NCI-H774 (cell line): ENCODE data around the gene RGS11.
A peak's percentile ranks its signal among the peaks of the same experiment; 100 is the strongest.

Experiments
- DNase-seq: peaks from one replicate; lab custom pipeline; 2025; lab: John Stamatoyannopoulos, UW

Gene RGS11

DNA sequence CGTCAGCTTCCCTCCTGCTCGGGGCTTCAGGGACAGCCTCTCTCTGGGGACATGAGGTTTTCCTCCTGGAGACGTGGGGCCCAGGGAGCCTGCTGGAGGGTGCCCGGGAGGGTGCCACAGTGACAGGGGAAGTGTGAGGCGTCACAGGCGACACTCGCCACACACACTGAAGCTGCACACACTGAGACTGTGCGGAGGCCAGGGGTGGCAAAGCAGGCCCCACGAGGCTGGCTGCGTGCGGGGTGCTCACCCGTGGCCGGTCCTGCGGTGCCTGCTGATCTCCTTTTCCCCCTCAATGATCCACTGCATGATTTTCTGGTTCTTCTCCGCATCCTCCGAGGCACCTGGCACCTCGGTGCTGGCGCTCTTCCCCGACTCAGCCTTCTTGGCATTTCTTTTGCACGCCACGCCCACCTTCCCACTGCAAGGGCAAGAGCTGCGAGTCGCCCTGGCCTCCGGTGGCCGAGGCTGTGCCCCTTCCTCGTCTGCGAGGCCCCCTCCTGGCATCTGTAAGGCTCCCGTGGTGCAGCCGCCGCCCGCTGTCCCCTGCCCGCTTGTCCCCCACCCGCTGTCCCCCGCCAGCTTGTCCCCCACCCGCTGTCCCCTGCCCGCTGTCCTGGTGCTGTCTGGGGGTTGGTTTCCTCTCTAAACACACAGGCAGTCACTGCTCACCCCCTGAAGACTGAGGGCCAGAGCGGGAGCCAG is 21.2 kb upstream of the RGS11 start:
- DNase-seq = no peak

DNA sequence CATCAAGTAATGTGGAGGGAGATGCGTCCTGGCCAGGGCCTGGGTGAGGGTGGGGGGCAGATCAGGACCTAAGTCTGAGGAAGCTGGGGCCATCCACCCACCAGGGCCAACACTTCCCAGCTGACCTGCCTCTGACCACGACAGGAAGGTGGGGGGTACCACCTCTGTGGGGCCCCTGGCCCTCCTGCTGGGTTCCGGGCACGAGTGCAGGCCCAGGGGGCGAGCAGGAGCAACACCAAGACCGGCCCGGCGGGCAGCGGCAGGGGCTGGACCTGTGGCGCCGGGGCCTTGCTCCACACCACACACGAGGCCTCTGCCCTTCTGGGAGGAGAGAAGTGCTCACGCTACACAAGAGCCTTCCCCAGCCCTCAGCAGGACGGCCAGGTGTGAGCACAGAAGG is 20.5 kb upstream of the RGS11 start:
- no peak for DNase-seq

DNA sequence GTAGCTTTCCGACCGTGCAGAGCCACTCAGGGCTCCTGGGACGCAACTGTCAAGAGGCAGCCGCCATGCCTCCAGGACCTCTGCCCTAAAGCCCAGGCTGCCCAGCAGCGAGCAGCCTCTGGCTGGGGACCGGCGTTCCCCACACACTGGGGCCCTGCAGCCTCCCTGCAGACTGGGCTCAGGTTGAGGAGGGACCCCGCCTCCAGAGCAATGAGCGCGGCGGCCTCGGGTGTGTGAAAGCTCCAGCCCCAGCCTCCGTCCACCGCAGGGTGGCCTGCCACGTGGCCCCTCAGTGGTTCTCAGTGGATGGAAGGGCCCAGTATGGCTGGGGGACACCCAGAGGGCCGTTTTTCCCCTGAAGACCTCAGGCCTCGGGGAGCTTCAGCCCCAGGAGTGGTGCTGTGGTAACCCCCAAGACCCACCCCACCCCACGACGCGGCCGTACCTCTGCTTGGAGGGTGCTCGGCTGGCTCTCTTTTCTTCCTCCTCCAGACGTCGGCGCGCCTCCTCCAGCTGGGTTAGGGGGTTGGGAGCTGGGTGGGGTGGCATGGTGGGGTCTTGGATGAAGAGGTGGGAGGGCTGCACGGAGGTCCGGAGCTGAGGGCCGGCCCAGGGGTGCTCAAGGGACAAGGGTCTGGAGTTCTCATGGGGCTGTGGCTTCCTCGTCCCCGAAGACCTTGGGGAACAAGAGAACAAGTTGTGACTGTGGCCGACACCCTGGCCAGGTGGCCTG is 17.5 kb upstream of the RGS11 start:
- DNase-seq = no peak

DNA sequence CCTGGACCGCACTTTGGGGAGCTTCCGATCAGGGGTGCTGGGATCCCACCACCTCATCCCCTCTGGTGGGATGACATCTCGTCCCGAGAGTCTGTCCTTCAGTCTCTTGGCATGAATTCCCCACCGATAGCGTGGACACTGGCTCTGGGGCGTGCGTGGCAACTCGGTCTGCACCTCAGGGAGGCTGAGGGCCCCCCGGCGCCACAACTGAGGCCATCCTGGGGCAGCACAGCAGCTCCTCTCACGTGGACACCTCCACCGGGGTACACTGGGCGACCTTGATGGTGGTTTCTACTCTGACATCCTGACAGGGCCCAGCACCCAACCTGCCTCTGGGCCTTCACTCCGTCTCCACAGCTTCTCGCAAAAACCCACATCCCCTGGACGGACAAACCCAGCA is 15.8 kb upstream of the RGS11 start:
- no peak for DNase-seq

DNA sequence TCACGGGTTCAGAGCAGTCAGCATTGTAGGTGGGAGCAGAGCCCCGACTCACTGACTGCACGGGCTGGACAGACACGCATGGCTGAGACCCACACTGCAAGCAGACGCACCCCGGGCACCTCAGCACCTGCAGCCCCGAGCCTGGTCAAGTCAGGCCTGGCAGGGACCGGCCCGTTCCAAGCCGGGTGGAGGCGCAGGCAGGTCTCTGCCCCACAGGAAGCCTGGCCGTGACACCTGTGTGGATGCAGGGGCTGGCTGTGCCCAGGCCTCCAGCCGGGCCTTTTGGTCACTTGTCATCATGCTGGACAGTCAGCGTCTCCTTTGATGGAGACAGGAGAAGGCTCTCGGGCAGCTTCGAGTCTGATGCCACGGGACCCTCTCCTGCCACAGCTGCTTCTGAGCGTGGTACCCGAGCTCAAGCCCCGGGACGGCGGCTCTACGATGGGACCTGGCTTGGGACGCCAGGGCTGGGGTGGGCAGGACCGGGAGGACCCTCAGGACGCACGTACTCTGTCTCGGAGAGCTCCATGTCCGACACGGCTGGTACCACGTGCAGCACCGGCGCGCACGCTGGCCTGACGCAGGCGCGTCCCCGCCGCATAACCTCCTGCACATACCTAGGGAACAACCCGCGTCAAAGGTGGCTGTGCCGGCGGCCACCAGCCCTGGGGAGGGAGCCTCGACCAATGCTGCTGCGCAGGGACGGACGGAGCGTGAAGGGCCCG is 15.1 kb upstream of the RGS11 start:
- no peak for DNase-seq

DNA sequence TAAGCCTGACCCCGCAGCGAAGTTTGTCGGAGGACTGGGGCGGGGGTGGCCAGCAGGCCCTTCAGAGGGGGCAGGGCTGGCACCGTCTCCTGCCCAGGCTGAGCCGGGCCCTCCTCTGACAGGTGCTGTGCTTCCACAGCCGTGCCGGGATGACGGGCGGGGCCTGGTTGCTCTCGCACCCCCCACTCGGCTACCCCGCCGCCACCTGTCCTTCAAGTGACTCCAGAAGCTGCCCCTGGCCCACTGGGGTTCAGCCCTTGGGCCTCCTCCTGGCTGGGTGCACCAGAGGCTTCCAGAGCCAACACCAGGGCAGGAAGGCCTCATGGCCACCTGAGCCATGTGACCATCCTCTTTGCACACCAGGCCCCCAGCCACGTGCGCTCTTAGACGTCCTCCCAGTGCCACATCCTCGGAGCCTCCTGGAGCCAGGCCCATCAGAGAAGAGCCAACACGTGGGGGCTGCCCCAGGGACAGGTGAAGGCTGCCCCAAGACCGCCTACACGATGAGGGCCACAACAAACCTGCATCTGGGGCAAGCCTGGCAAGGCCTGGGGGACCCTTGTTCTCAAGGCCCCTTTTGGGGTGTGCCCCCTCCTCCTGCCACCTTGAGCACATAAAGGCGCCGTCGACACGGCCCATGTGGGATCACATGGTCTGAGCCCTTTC is 14.4 kb upstream of the RGS11 start:
- no peak for DNase-seq

DNA sequence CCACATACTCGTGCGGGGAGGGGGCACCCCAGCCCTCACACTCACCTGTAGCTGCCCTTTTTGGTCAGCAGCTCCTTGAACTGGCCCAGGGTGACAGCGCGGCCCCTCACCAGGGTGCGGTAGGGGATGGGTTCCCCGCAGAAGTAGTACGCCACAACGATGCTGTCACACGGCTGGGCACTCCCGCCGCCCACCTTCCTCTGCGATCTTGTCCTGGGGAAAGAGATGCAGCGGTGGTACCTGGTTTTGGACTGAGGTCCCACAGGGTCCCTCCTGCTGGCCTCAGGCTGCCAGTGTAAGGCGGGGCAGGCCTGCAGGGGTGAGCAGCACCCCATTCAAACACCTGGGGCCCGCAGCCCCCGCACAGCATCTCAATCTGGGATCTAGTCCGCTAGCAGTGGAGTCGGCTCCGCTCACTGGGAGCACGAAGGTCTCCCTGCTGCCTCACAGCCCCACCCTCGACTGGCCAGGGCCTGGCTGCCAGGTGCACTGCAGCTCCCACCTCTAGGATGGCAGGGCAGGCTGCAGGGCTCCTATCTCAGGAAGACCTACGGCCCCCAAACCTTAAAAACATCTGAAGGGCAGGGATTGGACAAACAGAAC is 13.8 kb upstream of the RGS11 start:
- no peak for DNase-seq

DNA sequence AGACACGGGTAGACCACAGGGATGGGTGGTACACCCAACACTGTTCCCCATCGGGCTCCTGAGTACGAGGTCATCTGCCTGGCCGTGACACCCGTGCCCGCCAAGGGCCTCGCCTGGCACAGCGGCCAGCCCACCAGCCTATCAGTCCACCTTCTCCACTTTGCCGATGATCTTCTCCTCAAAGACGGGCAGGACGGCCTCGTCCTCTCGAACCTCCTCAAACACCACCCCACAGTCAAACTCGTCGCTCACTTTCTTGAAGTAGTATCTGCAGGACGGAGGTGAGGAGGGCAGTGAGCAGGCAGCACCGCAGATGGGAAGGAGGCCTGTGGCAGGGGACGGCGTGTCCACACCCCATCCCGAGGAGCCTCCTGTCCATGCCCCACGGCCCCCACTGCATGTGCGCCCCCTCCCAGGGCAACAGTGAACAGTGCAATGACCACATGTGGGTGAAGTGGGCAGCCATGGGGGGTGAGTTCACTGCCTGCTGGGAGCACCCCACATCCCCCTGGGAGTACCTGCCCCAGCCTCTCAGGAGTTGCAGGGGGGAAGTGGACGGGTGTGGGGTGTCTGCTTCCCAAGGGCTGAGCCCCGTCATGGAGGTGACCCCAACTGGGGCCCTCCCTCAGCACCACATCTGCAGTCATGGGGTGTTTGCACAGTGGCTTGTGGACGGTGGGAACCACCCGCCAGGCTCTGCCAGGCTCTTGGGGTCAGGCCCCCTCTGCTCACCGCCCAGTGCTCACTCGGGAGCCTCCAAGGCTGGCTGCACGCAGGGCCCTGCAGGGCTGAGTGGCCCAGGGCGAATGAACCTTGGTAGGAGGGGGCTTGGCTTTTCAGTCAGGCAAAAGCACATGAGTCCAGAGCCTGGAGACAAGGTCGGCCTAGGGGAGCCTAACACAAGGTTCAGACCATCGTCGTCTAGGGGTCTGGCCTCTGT is 12.5 kb upstream of the RGS11 start:
- no peak for DNase-seq

DNA sequence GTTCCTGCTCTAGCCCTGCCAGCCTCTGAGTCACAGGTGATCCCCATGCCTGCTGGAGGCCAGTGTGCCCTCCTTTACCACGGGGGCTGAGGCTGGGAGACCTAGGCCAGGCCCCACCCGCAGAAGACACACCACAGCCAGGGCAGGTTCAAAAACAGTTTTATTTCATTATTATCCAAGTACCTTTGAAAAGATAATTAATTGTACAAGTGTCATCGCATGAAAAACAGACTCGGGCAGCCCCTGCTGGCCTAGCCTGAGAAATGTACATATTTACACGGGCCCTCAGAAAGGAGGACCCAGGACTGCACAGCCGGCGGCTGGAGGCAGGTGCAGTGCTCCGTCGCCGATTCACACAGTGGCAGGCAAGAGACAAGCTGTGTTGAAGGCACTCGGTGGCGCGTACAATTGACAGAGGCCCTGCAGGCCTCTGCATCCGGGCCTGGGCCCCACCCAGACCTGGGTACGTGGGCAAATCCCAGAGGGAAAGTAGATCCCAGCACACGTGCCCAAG is 11.6 kb upstream of the RGS11 start:
- peak; percentile 41 for DNase-seq

DNA sequence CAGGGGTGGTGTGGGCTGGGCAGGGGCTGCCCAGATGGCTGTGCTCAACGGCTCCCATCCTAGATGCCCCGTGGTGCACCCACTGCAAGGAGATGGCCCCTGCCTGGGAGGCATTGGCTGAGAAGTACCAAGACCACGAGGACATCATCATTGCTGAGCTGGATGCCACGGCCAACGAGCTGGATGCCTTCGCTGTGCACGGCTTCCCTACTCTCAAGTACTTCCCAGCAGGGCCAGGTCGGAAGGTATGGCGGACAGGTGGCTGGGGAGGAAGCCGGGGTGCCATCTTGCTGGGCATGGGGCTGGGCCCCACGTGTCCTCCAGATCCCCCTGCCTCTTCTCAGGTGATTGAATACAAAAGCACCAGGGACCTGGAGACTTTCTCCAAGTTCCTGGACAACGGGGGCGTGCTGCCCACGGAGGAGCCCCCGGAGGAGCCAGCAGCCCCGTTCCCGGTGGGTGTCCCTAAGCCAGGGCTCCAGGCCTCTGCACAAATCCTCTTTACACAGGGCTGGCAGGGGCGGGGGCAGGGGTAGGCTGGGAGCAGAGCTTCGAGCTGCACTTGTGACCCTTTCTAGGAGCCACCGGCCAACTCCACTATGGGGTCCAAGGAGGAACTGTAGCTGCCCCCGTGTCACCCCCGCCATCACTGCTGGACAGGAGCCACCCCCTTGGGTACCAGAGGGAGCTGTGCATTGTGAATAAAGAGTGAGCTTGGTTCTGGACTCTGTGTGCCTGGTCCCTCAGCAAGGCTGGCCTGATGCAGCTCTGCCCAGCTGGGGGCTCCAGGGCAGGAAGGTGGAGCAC is 10.9 kb upstream of the RGS11 start:
- DNase-seq = no peak

DNA sequence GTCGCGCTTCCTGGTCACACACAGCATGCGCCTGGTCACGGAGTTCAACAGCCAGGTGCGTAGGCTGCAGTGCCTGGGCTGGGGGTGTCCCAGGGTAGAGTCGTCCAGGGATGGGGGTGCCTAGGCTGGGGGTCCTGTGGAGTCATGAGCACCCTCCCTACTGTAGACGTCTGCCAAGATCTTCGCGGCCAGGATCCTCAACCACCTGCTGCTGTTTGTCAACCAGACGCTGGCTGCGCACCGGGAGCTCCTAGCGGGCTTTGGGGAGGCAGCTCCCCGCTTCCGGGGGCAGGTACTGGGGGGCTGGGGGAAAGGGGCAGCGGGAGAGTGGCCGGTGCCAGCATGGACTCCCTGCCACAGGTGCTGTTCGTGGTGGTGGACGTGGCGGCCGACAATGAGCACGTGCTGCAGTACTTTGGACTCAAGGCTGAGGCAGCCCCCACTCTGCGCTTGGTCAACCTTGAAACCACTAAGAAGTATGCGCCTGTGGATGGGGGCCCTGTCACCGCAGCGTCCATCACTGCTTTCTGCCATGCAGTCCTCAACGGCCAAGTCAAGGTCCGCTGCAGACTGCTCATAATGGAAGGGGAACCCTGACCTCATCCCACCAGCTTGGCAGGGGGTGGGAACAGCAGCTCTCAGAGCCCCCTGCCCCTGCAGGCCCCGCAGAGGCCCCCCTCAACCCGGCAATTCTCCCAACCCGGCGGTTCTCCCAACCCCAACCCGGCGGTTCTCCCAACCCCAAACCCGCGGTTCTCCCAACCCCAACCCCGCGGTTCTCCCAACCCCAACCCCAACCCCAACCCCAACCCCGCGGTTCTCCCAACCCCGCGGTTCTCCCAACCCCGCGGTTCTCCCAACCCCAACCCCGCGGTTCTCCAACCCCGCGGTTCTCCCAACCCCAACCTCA is 9.7 kb upstream of the RGS11 start:
- DNase-seq = no peak

DNA sequence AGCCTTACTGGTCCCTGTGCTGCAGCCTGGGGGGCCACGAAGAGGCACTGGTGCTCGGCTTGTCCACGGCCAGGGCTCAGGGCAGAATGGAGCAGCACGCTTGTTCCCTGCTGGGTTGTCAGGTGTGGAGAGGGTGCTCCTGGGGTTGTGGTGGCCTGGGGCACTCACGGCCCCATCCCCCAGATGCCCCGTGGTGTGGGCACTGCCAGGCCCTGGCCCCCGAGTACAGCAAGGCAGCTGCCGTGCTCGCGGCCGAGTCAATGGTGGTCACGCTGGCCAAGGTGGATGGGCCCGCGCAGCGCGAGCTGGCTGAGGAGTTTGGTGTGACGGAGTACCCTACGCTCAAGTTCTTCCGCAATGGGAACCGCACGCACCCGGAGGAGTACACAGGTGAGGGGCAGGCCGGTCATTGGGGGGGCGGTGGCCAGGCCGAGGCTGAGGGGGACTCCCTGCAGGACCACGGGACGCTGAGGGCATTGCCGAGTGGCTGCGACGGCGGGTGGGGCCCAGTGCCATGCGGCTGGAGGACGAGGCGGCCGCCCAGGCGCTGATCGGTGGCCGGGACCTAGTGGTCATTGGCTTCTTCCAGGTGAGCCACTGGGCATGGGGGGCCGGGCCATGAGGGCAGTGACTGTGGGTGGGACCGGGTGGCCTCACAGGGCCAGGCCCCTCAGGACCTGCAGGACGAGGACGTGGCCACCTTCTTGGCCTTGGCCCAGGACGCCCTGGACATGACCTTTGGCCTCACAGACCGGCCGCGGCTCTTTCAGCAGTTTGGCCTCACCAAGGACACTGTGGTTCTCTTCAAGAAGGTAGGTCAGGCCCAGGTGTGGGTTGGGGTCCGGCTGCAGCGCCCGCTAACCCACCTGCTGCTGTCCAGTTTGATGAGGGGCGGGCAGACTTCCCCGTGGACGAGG is 8.7 kb upstream of the RGS11 start:
- no peak for DNase-seq

DNA sequence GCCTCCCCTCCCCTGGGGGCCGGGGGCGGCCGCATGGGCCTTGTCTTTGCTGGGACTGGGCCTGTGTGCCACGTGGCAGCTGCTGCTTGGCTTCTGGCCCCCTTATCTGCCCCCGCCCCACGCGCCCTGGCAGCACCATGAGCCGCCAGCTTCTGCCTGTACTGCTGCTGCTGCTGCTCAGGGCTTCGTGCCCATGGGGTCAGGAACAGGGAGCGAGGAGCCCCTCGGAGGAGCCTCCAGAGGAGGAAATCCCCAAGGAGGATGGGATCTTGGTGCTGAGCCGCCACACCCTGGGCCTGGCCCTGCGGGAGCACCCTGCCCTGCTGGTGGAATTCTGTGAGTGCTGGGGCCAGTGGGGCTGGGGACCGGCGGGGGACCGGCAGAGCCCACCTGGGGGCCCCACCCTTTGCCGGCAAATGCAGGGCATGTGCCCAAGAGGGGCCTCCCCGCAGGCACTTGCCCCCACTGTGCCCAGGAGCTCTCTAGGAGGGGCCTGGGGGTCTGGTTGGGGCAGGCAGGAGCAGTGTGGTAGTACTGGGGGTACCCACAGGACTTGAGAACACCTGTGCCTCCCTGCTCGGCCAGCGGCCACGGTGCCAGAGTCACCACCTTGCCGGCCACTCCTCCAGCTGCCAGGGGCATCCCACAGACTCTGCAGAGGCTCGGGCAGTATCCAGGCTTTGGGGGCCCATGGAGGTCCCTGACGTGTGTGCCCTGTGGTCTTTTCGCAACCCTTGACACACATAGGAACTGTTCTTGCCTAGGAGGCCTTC is 7.5 kb upstream of the RGS11 start, which contains the start of gene PDIA2:
PDIA2 (plus strand) TSS at position 132 of the 773 bp plus-strand sequence; CDS start at position 138, 6 bp downstream.
- no peak for DNase-seq

DNA sequence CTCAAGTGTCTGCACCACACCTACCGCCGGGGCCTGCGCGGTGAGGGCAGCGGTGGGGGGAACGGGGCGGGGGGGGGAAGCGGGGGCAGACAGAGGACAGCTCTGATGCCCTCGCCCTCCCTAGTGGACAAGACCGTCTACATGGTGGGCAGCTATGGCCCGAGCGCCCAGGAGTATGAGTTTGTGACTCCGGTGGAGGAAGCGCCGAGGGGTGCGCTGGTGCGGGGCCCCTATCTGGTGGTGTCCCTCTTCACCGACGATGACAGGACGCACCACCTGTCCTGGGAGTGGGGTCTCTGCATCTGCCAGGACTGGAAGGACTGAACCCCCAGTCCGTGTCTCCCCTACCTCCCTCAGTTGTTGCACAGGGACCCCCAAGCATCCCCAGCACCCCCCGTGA is 6.7 kb upstream of the RGS11 start:
- no peak for DNase-seq

DNA sequence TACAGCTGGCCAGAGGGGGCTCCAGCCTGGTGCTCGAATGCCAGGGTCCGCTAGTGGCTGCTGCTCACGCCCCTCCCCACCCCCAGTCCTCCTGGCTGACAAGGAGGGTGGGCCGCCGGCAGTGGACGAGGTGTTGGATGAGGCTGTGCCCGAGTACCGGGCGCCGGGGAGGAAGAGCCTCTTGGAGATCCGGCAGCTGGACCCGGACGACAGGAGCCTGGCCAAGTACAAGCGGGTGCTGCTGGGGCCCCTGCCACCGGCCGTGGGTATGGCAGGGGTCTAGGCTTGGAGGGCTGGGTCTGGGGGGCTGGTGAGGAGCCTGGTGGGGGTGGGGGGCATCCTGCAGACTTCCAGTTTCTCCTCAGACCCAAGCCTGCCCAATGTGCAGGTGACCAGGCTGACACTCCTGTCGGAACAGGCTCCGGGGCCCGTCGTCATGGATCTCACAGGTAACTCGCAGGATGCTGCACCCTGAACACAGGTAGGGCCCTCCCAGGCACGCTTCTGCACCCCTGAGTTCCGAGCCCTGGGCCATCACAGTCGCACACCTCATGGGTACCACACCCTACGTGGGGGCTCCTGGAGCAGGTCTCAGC is 6.0 kb upstream of the RGS11 start:
- DNase-seq = no peak

DNA sequence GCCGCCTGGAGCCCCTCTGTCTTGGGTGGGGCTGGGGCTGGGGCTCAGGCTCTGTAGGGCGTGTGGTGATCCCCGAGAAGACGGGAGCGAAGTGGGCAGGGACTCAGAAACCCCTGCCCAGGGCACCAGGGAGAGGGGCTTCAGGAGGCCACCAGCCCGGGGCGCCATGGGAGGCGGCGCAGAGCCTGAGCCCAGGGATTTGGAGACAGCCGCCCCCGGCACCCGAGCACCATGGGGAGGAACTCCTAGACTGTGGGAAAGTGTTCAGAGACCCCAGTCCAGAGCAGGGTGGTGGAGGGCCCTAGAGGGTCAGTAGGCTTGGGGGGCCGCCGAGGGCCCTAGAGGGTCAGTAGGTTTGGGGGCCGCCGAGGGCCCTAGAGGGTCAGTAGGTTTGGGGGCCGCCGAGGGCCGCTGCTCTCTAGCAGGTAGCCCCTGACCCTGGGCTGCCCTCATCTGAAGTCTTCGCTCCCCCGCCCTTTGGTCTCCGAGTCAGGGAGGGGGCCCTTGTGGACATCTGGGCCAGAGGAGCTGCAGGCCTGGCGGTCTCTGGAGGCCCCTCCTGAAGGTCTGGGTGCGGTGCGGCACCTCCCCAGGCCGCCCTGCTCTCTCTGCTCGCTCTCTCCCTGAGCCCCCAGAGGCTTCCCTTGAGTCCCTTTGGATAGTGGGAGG is 5.4 kb upstream of the RGS11 start:
- DNase-seq = no peak
